NCI-H128 (cell line): ENCODE measurements around the gene CALCR.
"Not testable (repeated sequence)": the region's sequence is repeated elsewhere in the genome, so short reads cannot be mapped to it uniquely, and the experiment has no call there.

ENCODE experiments used
- DNase-seq: peaks from one replicate; lab custom pipeline; 2025; ENCODE audit not compliant: unreplicated experiment; lab: John Stamatoyannopoulos, UW

The CALCR gene

GRCh38 chr7:93574646-93575554, at the start of gene CALCR:
CALCR (minus strand) TSS chr7:93574724; CDS start chr7:93486981, 87,743 bp downstream.
- DNase-seq: no peak

GRCh38 chr7:93623816-93624215, 49.3 kb upstream of the CALCR start:
- DNase-seq: no peak

DNA sequence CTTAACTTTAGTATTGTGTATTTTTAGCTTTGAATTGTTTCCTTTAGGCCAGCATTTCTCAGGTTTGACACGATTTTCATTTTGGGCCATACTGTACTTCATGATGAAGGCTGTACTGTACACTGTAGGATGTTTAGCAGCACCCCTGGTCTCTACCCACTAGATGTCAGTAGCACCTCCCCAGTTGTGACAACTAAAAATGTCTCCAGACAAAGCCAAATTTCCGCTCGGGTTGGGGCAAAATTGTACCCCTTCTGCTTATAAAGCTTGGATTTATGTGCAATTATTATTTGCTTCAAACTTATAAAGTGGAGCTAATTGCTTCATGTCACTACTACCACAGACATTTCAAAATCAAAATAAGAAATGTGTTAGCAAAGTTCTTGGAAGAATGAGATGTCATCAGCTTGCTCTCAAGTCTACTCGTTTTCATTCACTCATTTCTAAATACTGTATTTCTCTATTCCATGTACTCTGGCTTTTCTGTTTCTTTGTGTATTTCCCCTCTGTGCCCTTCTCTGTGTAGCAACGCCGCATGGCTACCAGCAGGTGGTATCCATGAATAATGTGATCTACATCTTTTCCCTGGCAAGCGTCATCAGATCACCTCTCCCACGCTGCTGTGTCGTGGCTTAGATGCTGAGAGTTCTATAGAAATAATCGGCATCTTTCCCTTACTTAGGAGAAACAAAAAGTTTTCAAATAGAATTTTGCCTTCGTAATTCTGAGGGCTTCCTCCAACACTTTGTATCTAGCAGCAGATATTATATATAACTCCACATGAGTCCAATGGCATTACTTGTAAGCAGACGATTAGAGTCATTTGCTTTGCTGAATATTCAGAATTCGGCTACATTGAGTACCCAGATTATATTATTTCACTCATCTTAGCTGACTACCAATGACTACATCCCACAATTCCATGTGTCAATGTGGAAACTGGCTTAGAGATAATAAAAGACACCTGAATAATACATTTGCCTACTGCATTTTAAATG, 47.8 kb upstream of the CALCR start:
- DNase-seq: no peak

DNA sequence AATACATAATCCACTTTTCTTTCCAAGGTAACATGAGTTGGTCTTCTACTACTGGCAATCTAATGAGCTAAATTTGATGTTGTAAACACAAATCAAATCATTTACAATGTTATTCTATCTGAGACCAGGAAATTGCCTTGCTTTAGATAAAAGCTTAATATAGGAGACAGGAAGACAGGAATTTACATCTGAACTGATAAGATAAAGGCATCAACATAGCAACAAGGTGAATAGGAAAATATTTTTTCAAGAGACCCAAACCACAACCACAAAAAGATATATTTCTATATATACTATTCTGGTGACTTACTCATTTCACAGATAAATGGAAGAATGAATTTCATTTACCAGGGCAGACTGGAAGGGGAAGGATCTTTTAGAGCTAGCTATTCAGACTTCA, 46.3 kb upstream of the CALCR start:
- no peak for DNase-seq

- DNase-seq: no peak
These were observed 45.5 kb upstream of the CALCR start for GRCh38 chr7:93620057-93620456.

- DNase-seq: no peak
These were observed 26.8 kb upstream of the CALCR start for GRCh38 chr7:93601363-93601762.

- DNase-seq: no peak
These were observed 19.7 kb upstream of the CALCR start for GRCh38 chr7:93594250-93594649.

GRCh38 chr7:93592588-93593266, 18.2 kb upstream of the CALCR start:
- no peak for DNase-seq

DNA sequence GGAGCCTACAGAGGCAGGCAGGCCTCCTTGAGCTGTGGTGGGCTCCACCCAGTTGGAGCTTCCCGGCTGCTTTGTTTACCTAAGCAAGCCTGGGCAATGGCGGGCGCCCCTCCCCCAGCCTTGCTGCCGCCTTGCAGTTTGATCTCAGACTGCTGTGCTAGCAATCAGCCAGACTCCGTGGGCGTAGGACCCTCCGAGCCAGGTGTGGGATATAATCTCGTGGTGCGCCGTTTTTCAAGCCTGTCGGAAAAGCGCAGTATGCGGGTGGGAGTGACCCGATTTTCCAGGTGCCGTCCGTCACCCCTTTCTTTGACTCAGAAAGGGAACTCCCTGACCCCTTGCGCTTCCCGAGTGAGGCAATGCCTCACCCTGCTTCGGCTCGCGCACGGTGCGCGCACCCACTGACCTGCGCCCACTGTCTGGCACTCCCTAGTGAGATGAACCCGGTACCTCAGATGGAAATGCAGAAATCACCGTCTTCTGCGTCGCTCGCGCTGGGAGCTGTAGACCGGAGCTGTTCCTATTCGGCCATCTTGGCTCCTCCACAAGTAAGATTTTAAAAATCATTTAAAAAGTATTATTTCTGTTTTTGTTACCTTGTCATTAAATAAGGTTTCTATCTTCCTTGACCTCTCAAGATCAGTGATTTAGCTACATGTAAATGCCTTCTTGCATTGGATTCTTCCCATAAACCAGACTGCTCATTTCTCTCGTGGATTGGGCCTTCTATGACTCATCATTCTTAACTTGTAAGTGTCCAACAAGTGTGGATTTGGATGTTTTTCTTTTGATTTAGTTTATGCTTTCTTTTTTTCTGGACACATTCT, 16.9 kb upstream of the CALCR start:
- DNase-seq: not testable (repeated sequence)

DNA sequence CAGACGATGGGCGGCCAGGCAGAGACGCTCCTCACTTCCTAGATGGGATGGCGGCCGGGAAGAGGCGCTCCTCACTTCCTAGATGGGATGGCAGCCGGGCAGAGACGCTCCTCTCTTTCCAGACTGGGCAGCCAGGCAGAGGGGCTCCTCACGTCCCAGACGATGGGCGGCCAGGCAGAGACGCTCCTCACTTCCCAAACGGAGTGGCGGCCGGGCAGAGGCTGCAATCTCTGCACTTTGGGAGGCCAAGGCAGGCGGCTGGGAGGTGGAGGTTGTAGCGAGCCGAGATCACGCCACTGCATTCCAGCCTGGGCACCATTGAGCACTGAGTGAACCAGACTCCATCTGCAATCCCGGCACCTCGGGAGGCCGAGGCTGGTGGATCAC, 11.9 kb upstream of the CALCR start:
- DNase-seq: not testable (repeated sequence)

DNA sequence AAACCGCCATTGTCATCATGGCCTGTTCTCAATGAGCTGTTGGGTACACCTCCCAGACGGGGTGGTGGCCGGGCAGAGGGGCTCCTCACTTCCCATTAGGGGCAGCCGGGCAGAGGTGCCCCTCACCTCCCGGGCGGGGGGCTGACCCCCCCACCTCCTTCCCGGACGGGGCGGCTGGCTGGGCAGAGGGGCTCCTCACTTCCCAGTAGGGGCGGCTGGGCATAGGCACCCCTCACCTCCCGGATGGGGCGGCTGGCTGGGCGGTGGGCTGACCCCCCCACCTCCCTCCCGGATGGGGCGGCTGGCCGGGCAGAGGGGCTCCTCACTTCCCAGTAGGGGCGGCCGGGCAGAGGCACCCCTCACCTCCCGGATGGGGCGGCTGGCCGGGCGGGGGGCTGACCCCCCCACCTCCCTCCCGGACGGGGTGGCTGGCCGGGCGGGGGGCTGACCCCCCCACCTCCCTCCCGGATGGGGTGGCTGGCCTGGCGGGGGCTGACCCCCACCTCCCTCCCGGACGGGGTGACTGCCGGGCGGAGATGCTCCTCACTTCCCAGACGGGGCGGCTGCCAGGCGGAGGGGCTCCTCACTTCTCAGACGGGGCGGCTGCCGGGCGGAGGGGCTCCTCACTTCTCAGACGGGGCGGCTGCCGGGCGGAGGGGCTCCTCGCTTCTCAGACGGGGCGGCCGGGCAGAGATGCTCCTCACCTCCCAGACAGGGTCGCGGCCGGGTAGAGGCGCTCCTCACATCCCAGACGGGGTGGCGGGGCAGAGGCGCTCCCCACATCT, 11.4 kb upstream of the CALCR start:
- not testable (repeated sequence) for DNase-seq

DNA sequence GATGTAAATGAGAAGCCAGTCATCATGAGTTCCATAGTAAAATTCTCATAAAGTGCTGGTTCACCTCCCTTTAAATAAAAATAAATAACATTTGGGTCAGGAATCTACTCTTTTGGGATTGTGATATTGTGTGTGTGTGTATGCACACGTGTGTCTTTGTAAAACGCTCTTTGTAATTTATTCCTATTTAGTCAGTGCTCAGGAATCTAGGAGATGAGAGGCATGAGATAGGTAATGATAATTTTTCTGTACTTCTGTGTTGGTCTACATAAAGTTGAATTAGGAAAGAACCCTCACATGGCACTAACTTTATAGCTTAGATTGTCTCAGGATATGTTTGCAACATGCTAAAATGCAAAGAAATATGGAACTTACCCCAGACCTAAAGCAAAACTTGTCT, 4.9 kb upstream of the CALCR start:
- DNase-seq: no peak

DNA sequence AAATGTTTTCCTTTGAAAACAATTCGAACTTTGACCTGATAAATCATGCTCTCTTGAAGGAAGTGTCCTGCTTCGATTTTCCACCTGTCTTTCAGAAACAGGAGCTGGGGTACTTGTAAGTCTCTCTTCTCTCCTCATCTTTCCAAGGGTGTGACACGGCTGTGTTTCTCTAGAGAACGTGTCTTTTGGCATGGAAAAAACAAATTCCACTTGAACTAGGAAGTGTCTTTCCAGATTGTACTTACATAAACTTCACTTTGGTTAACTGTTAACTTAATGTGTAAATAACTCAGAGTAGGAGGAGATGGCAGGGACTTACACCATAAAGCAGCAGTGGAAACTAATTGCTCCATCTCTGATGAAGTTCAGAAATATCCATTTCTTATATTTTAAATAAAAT, 4.2 kb upstream of the CALCR start:
- DNase-seq: no peak

DNA sequence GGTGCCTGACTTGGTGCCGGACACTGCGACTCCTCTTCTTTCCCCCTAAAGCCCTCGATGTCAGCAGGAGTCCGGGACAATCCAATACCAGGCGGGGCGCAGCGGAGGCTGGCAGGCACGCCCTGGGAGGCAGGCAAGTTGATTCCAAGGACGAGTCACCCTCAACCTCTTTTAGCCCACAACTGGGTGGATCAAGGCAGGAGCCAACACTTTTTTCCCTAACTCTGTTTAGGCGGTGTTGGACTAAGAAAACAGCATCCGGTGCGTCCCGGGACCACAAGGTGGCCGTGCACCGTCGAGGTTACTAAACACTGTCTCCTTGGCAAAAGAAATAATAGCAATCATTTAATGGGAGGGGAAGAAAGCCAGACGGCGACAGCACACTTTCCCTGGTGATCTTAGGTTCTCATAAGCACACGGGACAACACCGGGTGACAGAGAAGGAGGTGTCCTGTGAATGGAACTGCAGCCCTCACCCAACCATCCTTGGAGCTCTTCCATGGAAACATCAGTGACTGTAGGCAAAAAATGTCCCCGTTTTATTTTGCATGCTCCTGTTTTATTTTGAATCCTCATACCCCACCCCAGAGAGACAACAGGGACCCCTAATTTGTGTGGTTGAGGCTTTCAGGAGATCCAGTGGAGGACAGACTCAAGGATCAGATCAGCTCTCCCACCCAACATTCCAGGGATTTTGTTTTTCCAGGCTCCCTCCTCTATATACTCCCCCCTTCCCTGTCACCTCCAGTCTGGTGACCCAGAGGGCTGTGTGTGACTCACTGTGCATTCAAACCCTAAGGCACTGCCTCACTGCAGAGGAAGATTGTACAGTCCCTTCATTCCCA, 1.3 kb upstream of the CALCR start:
- DNase-seq: no peak

GRCh38 chr7:93574269-93574645, 267 bp downstream of the CALCR start:
- no peak for DNase-seq

DNA sequence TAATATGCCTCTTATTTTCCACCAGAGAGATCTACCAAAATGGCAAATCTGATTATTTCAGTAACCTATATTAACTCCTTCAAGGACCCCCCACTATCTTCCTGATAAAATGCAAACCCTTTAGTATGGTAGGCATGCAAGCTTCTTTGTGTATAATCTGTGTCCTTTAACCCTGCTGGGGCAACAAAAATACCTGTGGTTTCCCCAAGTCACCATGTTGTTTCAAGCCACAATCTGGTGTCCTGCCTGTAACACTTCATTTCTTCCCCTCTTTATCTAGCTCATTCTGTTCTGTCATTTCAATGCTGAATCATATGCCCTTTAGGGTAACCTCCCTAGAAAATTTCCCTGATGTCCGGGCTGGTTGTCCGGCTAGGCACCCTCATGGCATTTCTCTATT, 5.3 kb downstream of the CALCR start:
- no peak for DNase-seq

DNA sequence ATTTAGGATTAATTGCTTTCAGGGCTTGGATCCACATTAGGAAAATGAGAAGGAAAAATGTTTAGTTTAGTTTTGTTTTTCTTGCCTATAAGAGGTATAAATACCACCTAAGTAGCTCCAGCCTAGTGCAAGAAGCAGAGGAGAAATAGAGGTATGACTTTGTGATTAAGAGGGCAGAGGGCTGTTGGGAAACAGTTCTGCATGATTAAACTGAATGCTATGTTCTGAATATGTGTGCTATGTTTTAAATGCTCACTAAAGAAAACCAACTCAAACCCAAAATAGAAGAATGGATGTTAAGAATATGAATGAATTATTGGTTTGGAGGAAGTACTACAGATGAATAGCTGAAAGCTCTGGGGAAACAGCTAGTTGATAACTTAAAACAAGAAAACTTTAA, 7.6 kb downstream of the CALCR start:
- no peak for DNase-seq

DNA sequence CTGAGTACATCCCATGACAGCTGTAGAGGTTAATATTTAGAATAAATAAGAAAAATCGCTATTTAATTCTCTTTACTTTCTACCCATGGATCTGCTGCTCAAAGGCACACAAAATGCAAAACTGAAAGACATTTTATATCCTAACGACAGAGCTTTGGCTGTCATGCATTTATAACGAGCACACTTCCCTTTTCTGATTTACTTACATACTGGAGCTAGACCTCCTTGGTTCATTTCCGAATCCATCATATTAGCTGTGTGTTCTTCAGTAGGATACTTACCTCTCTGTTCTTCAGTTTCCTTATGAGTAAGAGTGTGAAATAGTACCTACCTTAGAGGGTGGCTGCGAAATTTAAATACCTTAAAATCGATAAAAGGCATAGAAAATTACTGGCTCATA, 10.9 kb downstream of the CALCR start:
- DNase-seq: no peak

DNA sequence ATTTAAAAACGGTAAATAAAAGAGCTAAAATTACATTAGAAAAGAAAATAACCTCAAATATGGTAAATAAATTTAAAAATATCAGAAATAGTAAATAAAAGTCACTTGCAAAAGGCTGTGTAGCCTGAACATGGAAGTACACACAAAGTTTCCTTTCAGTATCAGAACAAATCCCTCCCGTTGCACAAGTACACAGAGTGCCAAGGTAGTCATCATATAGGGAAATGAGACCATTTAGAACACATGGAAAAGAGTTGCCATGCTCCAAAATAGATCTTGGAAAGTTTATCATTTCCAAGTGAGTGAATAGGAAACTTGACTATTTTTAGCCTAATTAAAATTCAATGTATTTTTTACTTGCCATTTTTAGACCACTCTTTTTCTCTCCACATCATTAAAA, 11.6 kb downstream of the CALCR start:
- DNase-seq: no peak
